Measurements from ENCODE around the gene KCNG1.

DNA sequence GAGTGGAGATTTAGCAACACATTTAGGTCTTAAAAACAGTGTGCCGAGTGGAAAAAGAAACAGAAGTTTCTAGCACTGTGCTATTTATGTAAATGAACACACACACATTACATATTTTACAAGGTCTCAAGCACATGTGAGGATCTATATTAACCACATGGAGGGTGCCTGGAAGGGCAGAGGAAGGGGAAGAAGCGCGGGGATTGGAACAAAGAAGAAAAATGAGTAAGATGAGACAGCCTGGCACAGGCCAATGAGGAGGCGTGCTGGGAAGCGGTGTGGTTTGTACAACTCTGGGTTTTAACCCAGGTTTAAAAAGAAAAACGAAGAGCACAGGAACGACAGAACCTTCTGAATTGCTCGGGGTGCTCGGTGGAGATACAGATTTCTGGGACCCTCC is 5.7 kb downstream of the KCNG1 start:
- TF ChIP-seq POLR2A (IDR thresholded peaks at IDR 0.05), result no peak
- TF ChIP-seq, protein P1, sequence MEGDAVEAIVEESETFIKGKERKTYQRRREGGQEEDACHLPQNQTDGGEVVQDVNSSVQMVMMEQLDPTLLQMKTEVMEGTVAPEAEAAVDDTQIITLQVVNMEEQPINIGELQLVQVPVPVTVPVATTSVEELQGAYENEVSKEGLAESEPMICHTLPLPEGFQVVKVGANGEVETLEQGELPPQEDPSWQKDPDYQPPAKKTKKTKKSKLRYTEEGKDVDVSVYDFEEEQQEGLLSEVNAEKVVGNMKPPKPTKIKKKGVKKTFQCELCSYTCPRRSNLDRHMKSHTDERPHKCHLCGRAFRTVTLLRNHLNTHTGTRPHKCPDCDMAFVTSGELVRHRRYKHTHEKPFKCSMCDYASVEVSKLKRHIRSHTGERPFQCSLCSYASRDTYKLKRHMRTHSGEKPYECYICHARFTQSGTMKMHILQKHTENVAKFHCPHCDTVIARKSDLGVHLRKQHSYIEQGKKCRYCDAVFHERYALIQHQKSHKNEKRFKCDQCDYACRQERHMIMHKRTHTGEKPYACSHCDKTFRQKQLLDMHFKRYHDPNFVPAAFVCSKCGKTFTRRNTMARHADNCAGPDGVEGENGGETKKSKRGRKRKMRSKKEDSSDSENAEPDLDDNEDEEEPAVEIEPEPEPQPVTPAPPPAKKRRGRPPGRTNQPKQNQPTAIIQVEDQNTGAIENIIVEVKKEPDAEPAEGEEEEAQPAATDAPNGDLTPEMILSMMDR (IDR thresholded peaks at IDR 0.05), result no peak
- TF ChIP-seq POLR2AphosphoS5 (IDR thresholded peaks at IDR 0.05), result no peak

Data from stomach (tissue), 4 donors.